ENCODE data around the gene JAG1.

DNA sequence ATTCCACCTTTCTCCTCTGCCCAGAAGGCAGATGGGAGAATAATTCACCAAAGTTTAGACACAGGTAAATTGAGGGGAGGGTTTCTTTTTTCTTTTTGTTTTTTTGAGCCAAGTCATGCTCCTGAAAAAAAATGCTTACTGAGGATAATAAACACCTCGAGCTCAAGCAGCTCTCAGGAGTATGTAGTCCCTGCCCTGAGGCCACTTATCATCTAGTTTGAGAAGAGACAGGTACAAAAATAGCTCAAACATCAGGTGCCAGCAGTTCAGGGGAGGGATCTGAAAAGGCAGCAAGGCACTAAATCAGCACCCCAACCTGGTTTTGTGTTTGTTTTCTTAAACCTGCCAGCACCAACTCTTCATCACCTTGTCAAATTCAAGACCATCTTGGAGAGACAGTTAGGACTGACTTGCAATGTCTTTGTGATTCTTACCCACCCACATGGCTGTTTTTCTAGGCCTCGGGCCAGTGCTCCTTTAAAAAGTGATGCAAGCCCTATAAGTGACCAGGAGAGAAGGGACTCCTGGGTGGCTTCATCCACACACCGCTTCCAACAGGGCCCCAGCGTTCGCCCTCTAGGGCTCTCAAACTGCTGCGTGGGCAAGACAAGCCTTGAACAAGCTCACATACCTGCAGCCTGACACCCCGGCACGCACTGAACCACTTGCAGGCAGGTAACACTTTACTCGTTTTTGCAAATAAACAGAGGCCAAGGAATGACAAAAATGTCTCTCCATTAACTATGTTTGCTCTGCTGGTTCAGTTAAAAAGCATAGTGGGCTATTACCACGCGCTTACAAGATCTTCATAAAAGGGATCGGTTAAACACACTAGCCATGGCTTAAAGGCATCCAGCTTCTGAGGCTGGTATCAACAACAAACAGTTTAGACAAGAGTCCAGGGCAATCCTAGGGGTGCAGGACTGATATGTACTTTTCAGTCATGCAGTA, 13.9 kb downstream of the JAG1 start:
- TF ChIP-seq BCL11A (tag by site-specific recombination; IDR thresholded peaks at IDR 0.05; ENCODE audit: low read depth) (no peak), ZNF791 (tag by site-specific recombination; IDR thresholded peaks at IDR 0.05) (no peak), CTCF (tag by site-specific recombination; IDR thresholded peaks at IDR 0.05) (no peak), ZNF792 (tag by site-specific recombination; IDR thresholded peaks at IDR 0.05) (no peak)

Data from HEK293 (cell line).